ENCODE data around the gene OR2J2. TPM values are rescaled to one million over a fixed set of nuclear protein-coding genes. Genes with fewer than 3 reads are reported as not detected.

Gene OR2J2
- total RNA-seq, 2 experiments from 2014 or later, result not detected

Other genes with a start within 250 kb of the OR2J2 start
- 10 to 100 TPM; 48.5 to 54.6 TPM for gene TRIM27, start 246.9 kb upstream of the OR2J2 start, total RNA-seq
- gene ZNF311, start 165.6 kb upstream of the OR2J2 start, total RNA-seq, result 1 to 10 TPM in 1 of 2 experiments, under 1 TPM in 1; 0.98 to 1.0 TPM
- not detected for gene OR2W1, start 125.7 kb upstream of the OR2J2 start, total RNA-seq
- not detected for gene OR2B3, start 83.6 kb upstream of the OR2J2 start, total RNA-seq
- gene OR2J1, start 71.4 kb upstream of the OR2J2 start, total RNA-seq, result not detected
- not detected for gene OR2J3, start 62.8 kb upstream of the OR2J2 start, total RNA-seq
- gene OR14J1, start 130.8 kb downstream of the OR2J2 start, total RNA-seq, result not detected
- gene OR5V1, start 198.0 kb downstream of the OR2J2 start, total RNA-seq, result not detected
- not detected for gene OR12D3, start 204.4 kb downstream of the OR2J2 start, total RNA-seq
- not detected for gene OR12D2, start 224.7 kb downstream of the OR2J2 start, total RNA-seq
- not detected for gene OR12D1, start 244.0 kb downstream of the OR2J2 start, total RNA-seq